CD4-positive, alpha-beta T cell treated with Interleukin-10 for 1 hour (primary cell): ENCODE data around the gene EYA2.
"Not testable (repeated sequence)": the region's sequence is repeated elsewhere in the genome, so short reads cannot be mapped to it uniquely, and the experiment has no call there.

Source experiments
- DNase-seq: peaks from one replicate; pipeline ENCODE4 v3.0.0-alpha.2; 2020

Gene EYA2

DNA sequence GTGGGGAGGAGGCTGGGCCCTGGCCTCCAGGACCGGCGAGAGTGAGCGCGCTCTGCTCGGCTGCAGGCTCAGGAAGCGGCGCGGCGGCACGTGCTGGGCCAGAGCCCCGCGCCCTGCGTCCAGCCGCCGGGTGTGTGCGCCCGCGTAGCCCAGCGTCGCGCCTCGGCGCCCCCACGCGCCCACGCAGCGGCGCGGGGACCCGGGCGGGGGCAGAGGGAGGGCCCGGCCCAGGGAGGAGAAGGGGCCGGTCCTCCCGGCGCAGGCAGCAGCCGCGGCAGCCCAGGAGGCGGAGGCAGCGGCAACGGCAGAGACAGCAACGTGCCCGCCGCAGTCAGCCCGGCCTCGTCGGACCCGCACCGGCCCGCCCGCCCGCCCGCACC is at the start of gene EYA2:
TSS of gene EYA2 (plus strand) at position 265 of the 380 bp plus-strand sequence. CDS start 95,168 bp downstream, outside the sequence.
- no peak for DNase-seq

DNA sequence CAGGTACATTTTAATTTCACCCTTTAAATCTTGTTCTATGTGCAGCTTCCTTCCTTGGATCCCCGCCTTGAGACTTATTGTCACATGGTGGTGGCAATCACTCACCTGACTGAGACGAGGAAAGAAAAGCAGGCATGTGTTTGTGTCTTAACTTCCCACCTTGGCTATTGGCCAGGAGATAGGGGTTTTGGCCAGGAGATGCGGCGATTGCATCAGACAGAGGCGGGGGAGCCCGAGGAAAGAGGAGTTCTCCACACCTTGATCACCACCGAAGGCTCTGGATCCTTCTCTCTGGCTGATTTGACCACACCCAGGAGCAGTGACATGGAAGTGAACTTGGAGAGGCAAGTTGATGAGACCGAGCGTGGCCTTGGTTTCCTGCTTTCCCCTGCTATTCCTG is 49.7 kb upstream of the EYA2 start:
- DNase-seq, result no peak

- DNase-seq, result no peak
Observed at GRCh38 chr20:46849269-46849668, 45.4 kb upstream of the EYA2 start.

- DNase-seq, result no peak
Observed at GRCh38 chr20:46849751-46850150, 44.9 kb upstream of the EYA2 start.

- no peak for DNase-seq
Observed at GRCh38 chr20:46850416-46850815, 44.2 kb upstream of the EYA2 start.

DNA sequence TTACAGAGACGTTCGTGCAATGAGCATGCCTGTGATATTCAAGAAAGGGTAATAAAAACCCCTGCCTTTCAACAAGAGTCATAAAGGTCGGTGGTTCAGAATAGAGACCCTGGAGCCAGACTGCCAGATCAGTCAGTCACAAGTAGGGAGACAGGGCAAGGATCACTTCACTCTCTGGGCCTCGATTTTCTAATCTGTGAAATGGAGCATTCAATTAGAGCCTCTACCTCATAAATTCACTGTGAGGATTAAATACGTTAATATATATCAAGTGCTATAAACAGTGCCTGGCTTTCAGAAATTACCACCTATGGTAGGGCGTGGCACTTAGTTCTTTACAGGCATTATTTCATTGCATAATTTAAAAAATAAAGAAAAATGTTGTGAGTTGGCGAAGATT is 43.7 kb upstream of the EYA2 start:
- no peak for DNase-seq

DNA sequence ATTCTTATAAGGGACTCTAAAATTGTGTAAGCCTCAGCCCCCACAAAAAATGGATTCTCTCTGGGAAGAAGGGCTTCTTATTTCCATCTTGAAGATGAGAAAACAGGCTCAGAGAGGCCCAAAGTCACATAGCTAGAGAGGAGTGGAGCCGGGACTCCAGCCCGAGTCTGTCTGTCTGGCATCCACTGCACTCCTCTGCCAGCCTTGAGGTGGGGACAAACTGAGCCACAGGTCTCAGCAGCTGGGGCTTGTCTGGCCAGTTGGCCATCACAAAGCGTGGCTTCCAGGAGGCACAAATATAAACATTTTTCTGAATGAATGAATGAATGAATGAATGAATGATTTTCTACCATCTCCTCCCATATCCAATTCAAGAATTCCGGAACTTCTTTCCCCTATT is 42.9 kb upstream of the EYA2 start:
- DNase-seq, result no peak

GRCh38 chr20:46852313-46852712 is 42.3 kb upstream of the EYA2 start:
- DNase-seq, result no peak

GRCh38 chr20:46853926-46854325 is 40.7 kb upstream of the EYA2 start:
- DNase-seq, result no peak

- DNase-seq, result no peak
Observed at GRCh38 chr20:46857061-46857831, 37.4 kb upstream of the EYA2 start.

GRCh38 chr20:46865824-46866223 is 28.8 kb upstream of the EYA2 start:
- no peak for DNase-seq

- no peak for DNase-seq
Observed at GRCh38 chr20:46870041-46870440, 24.6 kb upstream of the EYA2 start.

GRCh38 chr20:46872328-46873211 is 22.1 kb upstream of the EYA2 start:
- DNase-seq, result no peak

- no peak for DNase-seq
Observed at GRCh38 chr20:46875059-46875458, 19.6 kb upstream of the EYA2 start.

- DNase-seq, result no peak
Observed at GRCh38 chr20:46879386-46879785, 15.3 kb upstream of the EYA2 start.

DNA sequence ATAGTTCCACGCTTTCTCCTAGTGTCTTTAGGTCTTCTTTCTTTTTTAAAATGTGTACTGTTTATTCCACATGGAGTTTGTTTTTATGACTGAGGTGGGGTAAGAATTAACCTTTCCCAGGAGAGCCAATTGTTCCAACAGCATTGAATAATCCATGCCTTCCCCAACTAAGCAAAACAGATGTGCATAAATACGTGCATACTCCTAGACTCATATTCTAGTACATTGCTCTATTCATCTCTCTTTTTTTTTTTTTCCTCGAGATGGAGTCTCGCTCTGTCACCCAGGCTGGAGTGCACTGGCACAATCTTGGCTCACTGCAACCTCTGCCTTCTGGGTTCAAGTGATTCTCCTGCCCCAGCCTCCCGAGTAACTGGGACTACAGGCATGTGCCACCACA is 14.7 kb upstream of the EYA2 start:
- not testable (repeated sequence) for DNase-seq

DNA sequence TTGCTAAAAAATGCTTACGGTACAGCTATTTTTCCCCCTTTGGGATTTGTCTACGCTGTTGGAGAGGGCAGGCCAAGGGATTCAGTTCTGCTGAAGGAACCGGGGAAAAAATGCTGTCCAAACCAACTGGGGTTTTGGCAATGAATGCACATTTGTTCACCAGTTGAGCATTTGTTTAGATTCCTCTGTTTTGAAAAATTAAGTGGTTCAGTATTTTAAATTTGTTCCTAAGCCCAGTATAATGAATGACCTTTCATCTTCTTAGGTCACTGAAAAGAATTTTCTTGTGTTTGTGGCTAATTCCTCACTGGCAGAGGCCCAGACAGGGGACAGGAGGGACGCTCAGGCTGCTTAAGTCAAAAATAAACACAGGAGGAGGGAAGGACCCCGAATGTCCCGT is 10.8 kb upstream of the EYA2 start:
- DNase-seq, result no peak

GRCh38 chr20:46890682-46891081 is 4.0 kb upstream of the EYA2 start:
- no peak for DNase-seq

- no peak for DNase-seq
Observed at GRCh38 chr20:46893051-46893450, 1.6 kb upstream of the EYA2 start.

GRCh38 chr20:46893877-46894578 is 615 bp upstream of the EYA2 start:
- DNase-seq, result no peak

GRCh38 chr20:46894971-46895905 is 595 bp downstream of the EYA2 start:
- DNase-seq, result no peak

GRCh38 chr20:46895906-46896242 is 1.2 kb downstream of the EYA2 start:
- DNase-seq, result no peak
